OCI-LY7 (cell line): ENCODE results near the gene BAHCC1. TPM values are rescaled to one million over a fixed set of nuclear protein-coding genes. Genes with fewer than 3 reads are reported as not detected.

ENCODE experiments used
- BruUV-seq: library from RNA; stranded (reverse); fragments of 400-500 nt; replicated peaks from 2 replicates; lab custom pipeline; 2021; lab: Mats Ljungman, UMichigan
- CTCF ChIA-PET: fragments of 300-600 bp; sonication (Branson Sonifier 250); formaldehyde crosslinking; loops from one replicate; lab custom pipeline; 2022; ENCODE audit warnings: antibody characterized with exemption; ENCODE audit not compliant: unreplicated experiment; lab: Charles Lee
- POLR2A ChIA-PET: fragments of 300-600 bp; sonication (Branson Sonifier 250); formaldehyde crosslinking; loops from one replicate; lab custom pipeline; 2022; ENCODE audit warnings: antibody characterized with exemption; lab: Charles Lee
- DNase-seq: peaks from one replicate; pipeline ENCODE4 v3.0.0-alpha.2; 2015; ENCODE audit warnings: low spot score
- H2AFZ ChIP-seq: fragments of 200-600 bp; sonication (generic), shearing (Covaris generic); 2 replicates; pipeline ENCODE4 v1.6.1; 2014; ENCODE audit warnings: mild to moderate bottlenecking, antibody characterized with exemption, low read length, moderate library complexity
- H3K27ac ChIP-seq: fragments of 200-600 bp; sonication (generic); 2 replicates; pipeline ENCODE4 v1.5.1; 2014; ENCODE audit warnings: mixed run types, low read depth, mild to moderate bottlenecking, moderate library complexity, low read length, inconsistent platforms; ENCODE audit not compliant: poor library complexity, severe bottlenecking
- H3K36me3 ChIP-seq: fragments of 200-600 bp; sonication (generic); 2 replicates; pipeline ENCODE4 v1.6.1; 2014; ENCODE audit warnings: mild to moderate bottlenecking, antibody characterized with exemption, low read length, moderate library complexity, mixed read lengths; ENCODE audit not compliant: insufficient read depth
- H3K4me1 ChIP-seq: fragments of 200-600 bp; sonication (generic); 2 replicates; pipeline ENCODE4 v1.5.1; 2014; ENCODE audit warnings: mild to moderate bottlenecking, low read length; ENCODE audit not compliant: insufficient read depth, poor library complexity, severe bottlenecking
- H3K4me2 ChIP-seq: fragments of 200-600 bp; sonication (generic); 2 replicates; pipeline ENCODE4 v1.6.1; 2014; ENCODE audit warnings: mild to moderate bottlenecking, low read length
- H3K4me3 ChIP-seq: fragments of 200-600 bp; sonication (generic); 2 replicates; pipeline ENCODE4 v1.5.1; 2014; ENCODE audit warnings: mild to moderate bottlenecking, low read depth, low read length; ENCODE audit not compliant: poor library complexity, severe bottlenecking
- H3K79me2 ChIP-seq: fragments of 200-600 bp; sonication (generic); 2 replicates; pipeline ENCODE4 v1.6.1; 2016; ENCODE audit warnings: low read depth, mild to moderate bottlenecking, low read length, moderate library complexity, mixed read lengths; ENCODE audit not compliant: insufficient read depth
- H3K9me2 ChIP-seq: fragments of 200-600 bp; sonication (generic); 2 replicates; pipeline ENCODE4 v1.6.1; 2016; ENCODE audit warnings: mild to moderate bottlenecking, low read length, mixed read lengths; ENCODE audit not compliant: insufficient read depth
- H3K9me3 ChIP-seq: fragments of 200-600 bp; sonication (generic); 2 replicates; pipeline ENCODE4 v1.6.1; 2014; ENCODE audit warnings: mild to moderate bottlenecking, mixed run types, low read length, mixed read lengths
- H4K20me1 ChIP-seq: fragments of 200-600 bp; sonication (generic); 2 replicates; pipeline ENCODE4 v1.6.1; 2014; ENCODE audit warnings: mild to moderate bottlenecking, antibody characterized with exemption, low read length, moderate library complexity, mixed read lengths; ENCODE audit not compliant: insufficient read depth
- EZH2phosphoT487 ChIP-seq: fragments of 200-600 bp; sonication (generic); IDR thresholded peaks from 2 replicates; pipeline ENCODE4 v1.6.1; 2018; ENCODE audit warnings: low read depth, borderline replicate concordance, mild to moderate bottlenecking, mixed run types, antibody characterized with exemption, low read length, moderate library complexity, mixed read lengths
- intact Hi-C: fragments of 100-400 bp; cut with micrococcal nuclease; formaldehyde crosslinking; loops from one replicate; pipeline ENCODE4 v1.10.0; 2022; ENCODE audit not compliant: unreplicated experiment
- total RNA-seq, 2 experiments: library from RNA; depleted of rRNA in 1 of 2; stranded (reverse); fragments of >200 nt in 1 of 2; shearing (Covaris generic) in 1 of 2; gene quantifications; 2 replicates each; pipeline ENCODE4 v1.2.3, GENCODE V29; 2014 to 2022
- TF ChIP-seq, protein P1 (sequence below): fragments of 200-600 bp; sonication (generic); conservative IDR thresholded peaks from 2 replicates; pipeline ENCODE4 v1.5.1; 2014; ENCODE audit warnings: mild to moderate bottlenecking, antibody characterized with exemption, low read length, moderate library complexity, mixed read lengths

The BAHCC1 gene
- total RNA-seq, 2 experiments from 2014 or later = 5.2 to 5.5 TPM

DNA sequence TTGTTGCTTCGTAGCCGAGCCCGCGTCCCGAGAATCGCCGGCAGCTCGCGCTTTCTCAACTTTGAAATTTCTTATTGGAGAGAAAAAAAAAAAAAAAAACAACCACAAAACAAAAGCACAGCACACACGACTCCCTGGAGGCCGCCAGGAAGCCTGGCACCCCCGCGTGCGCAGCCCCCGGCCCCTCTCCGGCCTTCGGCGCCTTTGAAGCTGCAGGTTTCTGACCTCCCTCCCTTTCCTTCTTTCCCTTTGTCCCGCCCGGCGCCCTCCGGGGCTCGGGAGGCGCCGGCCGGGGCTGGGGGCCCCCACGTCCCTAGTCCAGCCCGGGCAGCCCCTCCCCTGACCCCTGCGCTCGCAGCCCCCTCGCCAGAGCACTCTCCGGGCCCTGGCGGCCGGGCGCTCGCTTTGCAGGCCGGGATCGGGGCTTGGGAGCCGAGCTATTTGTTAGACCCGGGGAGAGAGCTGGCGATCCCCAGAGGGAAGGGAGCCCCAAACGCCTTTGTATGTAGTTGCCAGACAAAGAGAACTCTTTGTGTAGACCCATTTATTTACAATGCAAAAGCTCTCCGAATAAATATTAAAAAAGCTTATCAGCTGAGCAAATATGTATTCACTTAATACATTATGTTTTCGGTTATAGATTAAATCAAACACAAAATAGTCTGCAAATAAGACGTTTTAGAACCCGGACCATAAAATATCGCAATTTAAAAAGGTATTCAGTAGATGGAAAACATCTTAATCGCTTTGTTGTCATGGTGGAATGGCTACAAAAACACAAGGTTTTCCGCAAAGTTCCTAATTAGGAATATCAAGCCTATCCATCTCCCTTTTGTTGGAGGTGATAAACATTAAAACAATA is 2.3 kb downstream of the BAHCC1 start:
- intact Hi-C loops = loop anchor here (10.0 kb wide), 2 partner anchors 117 to 197 kb away; partner anchors contain the start of gene ACTG1
- ChIA-PET POLR2A (interaction anchor here (0.6 to 1.2 kb wide), 2 partner anchors 25 to 110 kb away, joined by 3 to 5 read pairs; no protein-coding TSS in a partner anchor), CTCF (no interaction called here)
- no peak overlapping the region for H3K27ac ChIP-seq
- no peaks in the 10 kb centered on the region; the same call in 1 of the 2 replicates for H3K79me2 ChIP-seq
- TF ChIP-seq, protein P1, sequence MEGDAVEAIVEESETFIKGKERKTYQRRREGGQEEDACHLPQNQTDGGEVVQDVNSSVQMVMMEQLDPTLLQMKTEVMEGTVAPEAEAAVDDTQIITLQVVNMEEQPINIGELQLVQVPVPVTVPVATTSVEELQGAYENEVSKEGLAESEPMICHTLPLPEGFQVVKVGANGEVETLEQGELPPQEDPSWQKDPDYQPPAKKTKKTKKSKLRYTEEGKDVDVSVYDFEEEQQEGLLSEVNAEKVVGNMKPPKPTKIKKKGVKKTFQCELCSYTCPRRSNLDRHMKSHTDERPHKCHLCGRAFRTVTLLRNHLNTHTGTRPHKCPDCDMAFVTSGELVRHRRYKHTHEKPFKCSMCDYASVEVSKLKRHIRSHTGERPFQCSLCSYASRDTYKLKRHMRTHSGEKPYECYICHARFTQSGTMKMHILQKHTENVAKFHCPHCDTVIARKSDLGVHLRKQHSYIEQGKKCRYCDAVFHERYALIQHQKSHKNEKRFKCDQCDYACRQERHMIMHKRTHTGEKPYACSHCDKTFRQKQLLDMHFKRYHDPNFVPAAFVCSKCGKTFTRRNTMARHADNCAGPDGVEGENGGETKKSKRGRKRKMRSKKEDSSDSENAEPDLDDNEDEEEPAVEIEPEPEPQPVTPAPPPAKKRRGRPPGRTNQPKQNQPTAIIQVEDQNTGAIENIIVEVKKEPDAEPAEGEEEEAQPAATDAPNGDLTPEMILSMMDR = no peak
- no peak for TF ChIP-seq EZH2phosphoT487
- 0 out of 2 replicates have a peak, but pooled peaks cover 5% of the 10 kb centered on the region for H4K20me1 ChIP-seq
- H2AFZ ChIP-seq = no peak overlapping the region
- H3K4me3 ChIP-seq = no peak overlapping the region
- H3K4me2 ChIP-seq = 0 out of 2 replicates have a peak overlapping the region, but pooled peaks have one; percentile 3
- BruUV-seq = no TSS peak
- DNase-seq = no peak
- H3K4me1 ChIP-seq = peaks cover 47% of the 10 kb centered on the region
- H3K36me3 ChIP-seq = no peaks in the 10 kb centered on the region
- H3K9me3 ChIP-seq = no peaks in the 10 kb centered on the region
- H3K9me2 ChIP-seq = no peaks in the 10 kb centered on the region

DNA sequence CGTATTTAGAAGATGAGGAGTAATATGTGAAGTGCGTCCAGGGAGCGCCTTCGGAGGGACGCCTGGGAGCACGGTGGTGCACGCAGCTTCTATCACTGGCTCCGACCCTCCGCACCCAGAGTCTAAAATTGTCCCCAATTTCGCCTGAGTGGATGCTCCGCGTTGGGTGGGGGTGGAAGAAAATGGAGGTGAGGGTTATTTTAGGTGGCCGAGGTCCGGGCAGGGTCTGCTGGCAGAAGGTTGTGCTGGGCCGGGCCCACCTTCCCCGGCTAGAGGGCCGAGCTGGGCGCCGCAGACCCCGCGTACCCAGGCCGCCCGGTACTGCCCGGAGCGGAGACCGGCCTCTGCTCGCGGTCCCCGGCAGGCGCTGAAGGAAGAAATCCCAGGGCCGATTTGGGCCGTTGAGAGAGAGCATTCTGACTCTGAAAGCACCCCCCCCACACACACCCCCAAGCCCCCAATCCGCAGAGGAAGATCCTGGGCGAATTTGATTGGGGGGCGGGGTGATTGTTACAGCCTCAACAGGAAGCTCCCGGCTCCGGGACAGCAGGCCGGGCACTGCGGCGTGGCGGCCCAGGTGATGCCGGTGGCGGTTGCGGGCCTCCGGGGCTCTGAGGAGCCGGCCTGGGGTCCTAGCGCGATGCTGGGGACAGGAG is 3.0 kb downstream of the BAHCC1 start:
- no peak overlapping the region for H3K4me3 ChIP-seq
- H3K4me2 ChIP-seq = no peak overlapping the region
- no TSS peak for BruUV-seq
- ChIA-PET POLR2A (interaction anchor here (1.2 kb wide), 1 partner anchor 24 kb away, joined by 3 read pairs; no protein-coding TSS in a partner anchor), CTCF (no interaction called here)
- peaks cover 41% of the 10 kb centered on the region for H3K4me1 ChIP-seq
- H3K9me2 ChIP-seq = no peaks in the 10 kb centered on the region
- H3K27ac ChIP-seq = no peak overlapping the region
- no peak for TF ChIP-seq EZH2phosphoT487
- TF ChIP-seq, protein P1 = no peak
- H3K79me2 ChIP-seq = no peaks in the 10 kb centered on the region
- intact Hi-C loops = loop anchor here (10.0 kb wide), 2 partner anchors 116 to 196 kb away; partner anchors contain the start of gene ACTG1
- H4K20me1 ChIP-seq = no peaks in the 10 kb centered on the region
- no peak for DNase-seq
- H3K9me3 ChIP-seq = no peaks in the 10 kb centered on the region
- H2AFZ ChIP-seq = no peak overlapping the region
- no peaks in the 10 kb centered on the region for H3K36me3 ChIP-seq
